GM12801 (cell line): ENCODE data around the gene DAB2IP.

Experiments
- TF ChIP-seq, protein P1 (sequence below): IDR thresholded peaks from one replicate; pipeline ENCODE4 v1.5.1; 2011; ENCODE audit warnings: control low read depth; ENCODE audit not compliant: insufficient read length; ENCODE audit errors: extremely low read depth

The DAB2IP gene

GRCh38 chr9:121823451-121824169 lies 172.2 kb downstream of the DAB2IP start:
- TF ChIP-seq, protein P1, sequence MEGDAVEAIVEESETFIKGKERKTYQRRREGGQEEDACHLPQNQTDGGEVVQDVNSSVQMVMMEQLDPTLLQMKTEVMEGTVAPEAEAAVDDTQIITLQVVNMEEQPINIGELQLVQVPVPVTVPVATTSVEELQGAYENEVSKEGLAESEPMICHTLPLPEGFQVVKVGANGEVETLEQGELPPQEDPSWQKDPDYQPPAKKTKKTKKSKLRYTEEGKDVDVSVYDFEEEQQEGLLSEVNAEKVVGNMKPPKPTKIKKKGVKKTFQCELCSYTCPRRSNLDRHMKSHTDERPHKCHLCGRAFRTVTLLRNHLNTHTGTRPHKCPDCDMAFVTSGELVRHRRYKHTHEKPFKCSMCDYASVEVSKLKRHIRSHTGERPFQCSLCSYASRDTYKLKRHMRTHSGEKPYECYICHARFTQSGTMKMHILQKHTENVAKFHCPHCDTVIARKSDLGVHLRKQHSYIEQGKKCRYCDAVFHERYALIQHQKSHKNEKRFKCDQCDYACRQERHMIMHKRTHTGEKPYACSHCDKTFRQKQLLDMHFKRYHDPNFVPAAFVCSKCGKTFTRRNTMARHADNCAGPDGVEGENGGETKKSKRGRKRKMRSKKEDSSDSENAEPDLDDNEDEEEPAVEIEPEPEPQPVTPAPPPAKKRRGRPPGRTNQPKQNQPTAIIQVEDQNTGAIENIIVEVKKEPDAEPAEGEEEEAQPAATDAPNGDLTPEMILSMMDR, result no peak

DNA sequence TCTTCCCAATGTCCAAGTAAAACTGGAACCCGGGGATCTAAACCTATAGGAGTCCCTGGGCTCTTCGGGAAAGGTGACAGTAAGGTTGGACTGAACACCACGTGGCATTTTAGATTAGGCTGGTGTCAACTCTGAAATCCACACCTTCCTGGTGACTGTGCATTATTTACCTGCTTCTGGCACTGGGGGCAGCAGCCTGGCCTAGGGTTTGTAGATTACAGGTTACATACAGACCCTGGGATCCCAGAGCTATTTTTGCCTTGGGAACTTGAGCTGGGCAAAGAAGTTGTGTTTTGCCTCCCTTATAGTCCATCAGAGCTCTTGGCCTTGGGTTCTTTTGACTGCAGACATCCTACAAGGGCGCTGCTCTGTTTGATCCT lies 173.2 kb downstream of the DAB2IP start:
- TF ChIP-seq, protein P1, result no peak

DNA sequence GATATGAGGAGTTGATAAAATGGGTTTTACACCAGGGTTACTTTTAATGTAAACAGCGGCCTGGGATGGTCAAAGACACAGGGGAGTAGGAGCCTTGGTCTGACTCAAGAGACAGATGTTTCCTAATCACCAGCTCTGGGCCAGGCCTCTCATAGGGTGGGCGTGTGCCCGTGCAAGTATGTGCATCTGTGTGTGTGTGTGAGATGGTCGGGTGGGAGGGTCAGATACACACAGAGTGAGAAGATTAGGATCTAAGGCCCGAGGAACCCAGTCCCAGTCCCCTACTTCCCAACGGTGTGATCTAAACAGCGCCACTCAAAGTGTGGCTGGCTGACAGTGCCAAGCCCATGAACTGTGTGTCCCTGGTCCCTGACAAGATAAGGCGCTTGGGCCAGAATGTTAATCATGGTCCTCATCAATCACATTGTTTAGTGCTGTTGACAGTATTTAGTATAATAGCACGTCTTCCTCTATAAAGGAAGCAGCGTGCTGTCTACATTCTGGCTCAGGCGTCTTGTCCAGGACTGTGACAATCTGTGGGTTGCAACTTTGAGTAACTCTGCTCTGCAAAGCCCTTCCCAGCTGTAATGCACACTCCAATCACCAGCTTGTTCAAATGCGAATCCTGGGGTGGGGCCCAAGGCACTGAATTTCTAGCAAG lies 173.7 kb downstream of the DAB2IP start:
- TF ChIP-seq, protein P1, result no peak

- TF ChIP-seq, protein P1, result no peak
Measured at GRCh38 chr9:121826711-121827110, 175.3 kb downstream of the DAB2IP start.

DNA sequence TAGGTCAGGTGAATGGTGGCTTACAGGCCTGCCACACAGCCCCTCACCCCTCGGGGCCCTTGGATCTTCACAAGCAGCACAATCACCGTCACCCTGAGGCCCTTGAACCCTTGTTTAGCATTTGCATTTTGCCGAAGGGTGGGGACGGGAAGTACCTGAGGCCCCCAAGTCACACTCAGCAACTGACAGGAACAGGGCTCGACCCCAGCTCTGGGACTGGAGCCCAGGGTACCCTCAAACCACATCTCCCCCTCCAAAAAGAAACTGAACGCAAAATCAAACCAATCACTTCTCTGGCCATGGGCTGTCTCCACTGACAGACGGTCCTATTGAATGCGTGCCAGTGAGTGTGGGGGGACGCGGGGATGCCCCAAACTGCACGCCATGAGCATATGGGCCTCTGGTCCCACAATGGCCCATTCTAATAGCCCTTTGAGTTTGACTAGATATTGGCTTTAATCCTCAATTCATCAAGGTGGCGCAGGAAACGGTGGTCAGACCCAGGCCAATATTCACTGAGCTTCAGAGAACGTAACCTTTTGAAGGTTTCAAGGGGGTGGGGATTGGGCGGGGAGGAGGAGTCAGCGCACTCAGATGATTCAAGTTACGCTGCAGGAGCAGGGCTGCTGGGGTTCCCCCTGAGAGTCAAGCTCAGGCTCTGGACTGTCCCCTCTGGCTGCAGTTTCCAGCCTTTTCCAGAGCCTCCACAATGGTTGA lies 176.0 kb downstream of the DAB2IP start:
- TF ChIP-seq, protein P1, result no peak

GRCh38 chr9:121830441-121831140 lies 179.2 kb downstream of the DAB2IP start:
- TF ChIP-seq, protein P1, result no peak

- TF ChIP-seq, protein P1, result no peak
Measured at GRCh38 chr9:121831869-121832268, 180.4 kb downstream of the DAB2IP start.
